ENCODE data around the gene ZNF629.

The ZNF629 gene

DNA sequence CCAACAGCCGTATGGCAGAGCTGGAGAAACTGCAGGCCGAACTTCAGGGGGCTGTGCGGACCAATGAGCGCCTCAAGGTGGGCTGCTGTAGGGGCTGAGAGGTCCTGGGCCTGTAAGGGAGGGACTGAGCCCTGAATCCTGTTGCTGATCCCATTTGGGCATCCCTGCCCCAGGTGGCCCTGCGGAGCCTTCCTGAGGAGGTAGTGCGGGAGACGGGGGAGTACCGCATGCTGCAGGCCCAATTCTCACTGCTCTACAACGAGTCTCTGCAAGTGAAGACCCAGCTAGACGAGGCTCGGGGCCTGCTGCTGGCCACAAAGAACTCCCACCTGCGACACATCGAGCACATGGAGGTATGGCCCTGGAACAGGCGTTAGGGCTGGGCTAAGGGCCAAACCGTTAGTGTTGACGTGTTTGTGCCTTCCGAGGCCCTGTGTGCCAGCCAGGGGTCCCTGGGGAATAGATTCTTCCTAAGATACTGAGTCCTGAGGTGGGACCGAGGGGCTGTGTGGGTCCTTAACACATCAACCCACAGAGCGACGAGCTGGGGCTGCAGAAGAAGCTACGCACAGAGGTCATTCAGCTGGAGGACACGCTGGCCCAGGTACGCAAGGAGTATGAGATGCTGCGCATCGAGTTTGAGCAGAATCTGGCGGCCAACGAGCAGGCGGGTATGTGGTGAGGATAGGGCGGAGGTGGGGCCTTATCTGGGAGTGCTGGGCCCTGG is 20.6 kb downstream of the ZNF629 start:
- DNase-seq = no peak

GRCh38 chr16:30764816-30765465 is 22.1 kb downstream of the ZNF629 start:
- DNase-seq = no peak

DNA sequence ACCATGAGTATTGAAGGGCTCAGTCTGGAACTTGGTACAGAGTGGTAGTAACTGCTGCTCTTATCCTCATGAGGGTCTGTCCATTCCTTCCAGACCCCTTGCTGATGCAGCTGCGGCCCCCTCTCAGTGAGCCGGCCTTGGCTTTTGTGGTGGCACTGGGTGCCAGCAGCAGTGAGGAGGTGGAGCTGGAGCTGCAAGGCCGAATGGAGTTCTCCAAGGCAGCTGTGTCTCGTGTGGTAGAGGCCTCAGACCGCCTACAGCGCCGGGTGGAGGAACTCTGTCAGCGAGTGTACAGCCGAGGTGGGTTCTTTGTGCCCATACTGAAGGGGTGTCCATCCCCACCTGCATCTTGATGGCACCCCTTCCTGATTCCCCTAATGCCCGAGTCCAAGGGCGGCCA is 22.9 kb downstream of the ZNF629 start:
- DNase-seq = no peak

- DNase-seq = no peak
These were observed 23.8 kb downstream of the ZNF629 start for GRCh38 chr16:30762991-30763725.

DNA sequence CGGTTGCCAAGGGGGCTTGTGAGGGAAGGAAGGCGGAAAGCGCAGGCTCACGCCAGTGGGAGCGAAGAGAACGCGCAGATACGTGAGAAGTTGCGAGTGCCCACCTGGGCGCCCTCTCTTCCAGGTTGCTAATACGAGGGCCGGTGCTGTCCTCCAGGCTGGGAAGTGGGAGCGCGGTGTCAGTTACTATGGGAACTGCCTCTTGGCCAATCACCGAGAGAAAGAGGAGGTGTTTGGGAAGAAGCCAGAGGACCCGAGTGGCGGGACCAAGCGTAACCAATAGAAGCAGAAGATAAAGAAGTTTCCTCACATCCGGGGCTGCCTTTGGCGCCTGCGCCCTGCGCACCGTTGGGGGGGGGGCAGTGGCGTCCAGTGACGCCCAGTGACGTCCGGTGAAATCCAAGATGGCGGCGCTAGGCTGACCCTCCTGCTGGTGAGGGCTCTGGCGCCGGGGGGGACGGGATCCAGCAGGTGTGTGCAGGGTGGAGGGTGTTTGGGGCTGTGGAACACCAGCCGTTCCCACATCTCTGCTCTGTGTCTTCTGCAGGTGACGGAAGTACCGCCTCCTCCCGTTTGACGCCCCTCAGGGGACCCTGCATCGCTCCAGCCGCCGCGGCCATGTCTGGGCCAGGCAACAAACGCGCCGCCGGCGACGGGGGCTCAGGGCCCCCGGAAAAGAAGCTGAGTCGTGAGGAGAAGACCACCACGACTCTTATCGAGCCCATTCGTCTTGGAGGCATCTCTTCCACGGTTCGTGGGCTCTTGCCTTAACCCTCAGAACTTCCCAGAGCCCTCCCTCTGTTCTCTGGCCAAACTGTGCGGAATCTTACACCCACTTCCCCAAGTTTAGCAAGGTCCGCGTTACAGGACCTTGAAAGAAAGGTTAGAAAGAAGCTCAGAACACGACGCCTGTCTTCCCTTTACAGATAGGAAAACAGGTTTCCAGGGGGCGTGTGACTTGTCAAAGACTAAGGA is 24.8 kb downstream of the ZNF629 start, which contains the start of the genes CFAP119 and RNF40:
Gene CFAP119, minus strand, starts transcription at position 135 of the 975 bp plus-strand sequence. CDS start 314 bp downstream, outside the sequence.
Gene RNF40, plus strand, starts transcription at position 395 of the 975 bp plus-strand sequence. Its CDS starts 224 bp downstream, at position 619.
- peak; percentile 96 to 98 for DNase-seq

DNA sequence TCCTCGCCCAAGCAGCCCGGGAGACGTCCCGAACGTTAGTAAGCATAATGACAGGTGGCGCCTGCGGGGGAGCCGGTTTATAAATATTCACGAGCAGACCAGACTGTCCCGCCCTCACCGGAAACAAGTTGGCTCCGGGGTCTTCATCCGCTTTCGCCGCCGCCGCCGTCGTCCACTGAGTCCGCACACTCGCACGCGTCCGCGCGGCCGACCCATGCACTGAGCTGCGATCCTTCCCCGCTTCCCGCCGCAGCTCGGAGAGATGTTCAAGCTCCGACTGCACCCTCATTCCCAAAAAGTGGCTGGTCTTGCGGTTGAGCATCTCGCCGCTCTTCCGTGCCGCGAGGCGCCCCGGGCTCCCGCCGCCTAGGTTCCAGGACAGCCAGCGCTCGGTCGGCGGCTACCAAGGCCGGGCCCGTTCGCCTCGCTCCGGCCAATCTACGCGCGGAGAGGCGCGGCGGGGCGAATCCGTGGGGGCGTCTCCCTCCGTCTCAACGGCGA is 25.5 kb downstream of the ZNF629 start:
- DNase-seq = no peak

DNA sequence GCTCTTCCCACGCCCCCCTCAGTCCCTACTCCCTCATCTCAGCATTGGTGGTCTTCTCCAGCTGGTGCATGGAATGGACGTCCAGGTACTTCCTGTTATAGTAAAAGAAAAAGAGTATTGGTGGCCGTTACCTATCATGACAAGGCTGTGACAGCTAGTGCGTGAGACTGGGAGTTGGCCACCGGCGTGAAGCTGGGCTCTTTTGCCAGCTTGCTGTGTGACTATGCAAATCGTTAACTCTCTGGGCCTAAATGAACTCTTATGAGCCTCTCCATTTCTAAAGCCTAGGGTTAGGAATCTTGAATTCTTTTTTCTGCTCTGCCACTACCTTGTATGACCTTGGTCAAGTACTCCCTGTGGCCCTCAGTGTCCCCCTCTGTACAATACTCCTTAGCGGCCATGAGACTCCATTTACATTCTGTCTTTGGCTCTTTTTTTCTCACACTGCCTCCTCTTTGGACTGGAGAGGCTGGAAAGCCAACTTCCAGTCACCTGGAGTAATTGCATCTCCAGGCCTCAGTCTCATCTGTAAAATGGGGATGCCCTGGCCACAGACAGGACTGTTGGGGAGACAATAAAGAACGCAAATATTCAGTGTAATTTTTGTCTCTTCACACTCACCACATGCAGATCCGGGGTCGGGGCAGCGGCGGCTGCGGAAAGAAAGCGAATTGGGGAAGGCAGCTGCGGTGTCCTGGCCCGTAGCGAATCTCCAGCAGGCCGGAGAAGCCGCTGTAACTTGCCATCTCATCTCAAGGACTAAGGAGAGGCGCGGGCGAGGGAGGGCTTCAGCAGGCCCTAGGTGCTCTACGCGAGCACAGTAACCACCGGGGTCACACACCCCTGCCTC is 26.2 kb downstream of the ZNF629 start:
- DNase-seq = no peak

- DNase-seq = peak in 1 of 2 donors; percentile 45
These were observed 26.9 kb downstream of the ZNF629 start for GRCh38 chr16:30760001-30760559.

GRCh38 chr16:30758988-30759491 is 28.0 kb downstream of the ZNF629 start:
- DNase-seq = peak; percentile 21 to 48

DNA sequence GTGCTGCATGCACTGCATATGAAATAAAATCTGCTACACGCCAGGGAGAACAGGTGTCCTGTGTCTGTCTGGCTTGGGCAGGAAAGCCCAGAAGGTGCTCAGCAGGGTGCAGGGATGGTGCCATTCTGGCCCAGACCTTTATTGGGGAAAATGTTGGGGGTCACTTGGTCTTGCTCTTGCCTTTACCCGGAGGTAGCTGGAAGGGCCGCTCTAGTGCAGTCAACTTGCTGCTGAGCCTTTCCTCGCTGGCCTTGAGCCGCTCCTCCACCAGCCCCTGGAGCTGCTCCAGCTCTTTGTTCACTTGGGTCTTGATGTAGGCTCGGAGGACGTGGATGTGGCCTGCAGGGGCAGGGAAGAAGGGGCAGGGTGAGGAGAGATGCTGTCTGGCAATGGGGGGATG is 29.7 kb downstream of the ZNF629 start:
- DNase-seq = no peak

- DNase-seq = no peak
These were observed 30.3 kb downstream of the ZNF629 start for GRCh38 chr16:30756781-30757100.

GRCh38 chr16:30755955-30756780 is 30.8 kb downstream of the ZNF629 start:
- DNase-seq = no peak

- no peak for DNase-seq
These were observed 33.4 kb downstream of the ZNF629 start for GRCh38 chr16:30753596-30753995.

DNA sequence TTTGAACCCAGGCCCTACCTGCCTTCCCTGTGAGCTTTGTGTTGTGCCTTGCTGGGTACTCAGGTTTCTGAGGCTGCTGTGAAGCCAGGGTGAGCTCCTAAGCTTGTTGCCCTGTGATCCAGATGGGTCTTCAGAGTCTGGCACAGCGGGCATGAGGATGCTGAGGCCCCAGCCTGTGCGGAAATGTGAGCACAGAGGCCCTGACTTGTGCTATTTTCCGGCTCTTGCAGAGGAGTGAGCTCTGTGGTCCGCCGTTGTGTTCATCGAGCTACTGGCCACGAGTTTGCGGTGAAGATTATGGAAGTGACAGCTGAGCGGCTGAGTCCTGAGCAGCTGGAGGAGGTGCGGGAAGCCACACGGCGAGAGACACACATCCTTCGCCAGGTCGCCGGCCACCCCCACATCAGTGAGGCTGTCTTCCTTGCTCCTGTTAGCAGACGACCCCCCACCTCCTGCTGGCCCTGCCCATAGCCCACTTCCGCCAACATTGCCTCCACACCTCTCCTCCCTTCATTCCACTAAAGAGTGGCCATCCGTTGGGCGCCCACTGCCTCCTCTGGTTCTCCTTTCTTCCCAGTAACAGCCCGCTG is 36.0 kb downstream of the ZNF629 start:
- no peak for DNase-seq

GRCh38 chr16:30750201-30750600 is 36.8 kb downstream of the ZNF629 start:
- DNase-seq = no peak

- DNase-seq = no peak
These were observed 38.2 kb downstream of the ZNF629 start for GRCh38 chr16:30748634-30749445.

GRCh38 chr16:30747799-30748633 is 39.0 kb downstream of the ZNF629 start, which contains the start of gene PHKG2:
TSS of gene PHKG2 (plus strand) at chr16:30748425. CDS start at chr16:30748821, 396 bp downstream.
- peak; percentile 98 to 99 for DNase-seq
